BJ (cell line): ENCODE measurements around the gene NOTCH4. TPM values are rescaled to one million over a fixed set of nuclear protein-coding genes. Genes with fewer than 3 reads are reported as not detected.
"Not testable (repeated sequence)": the region's sequence is repeated elsewhere in the genome, so short reads cannot be mapped to it uniquely, and the experiment has no call there.

Source experiments
- CTCF ChIA-PET: fragments of 350-600 bp; formaldehyde crosslinking; extraction: SDS; loops from one replicate; lab custom pipeline; 2021; ENCODE audit warnings: antibody characterized with exemption, inconsistent platforms; lab: Yijun Ruan, JAX
- POLR2A ChIA-PET: fragments of 300-600 bp; sonication (Branson Sonifier 250); formaldehyde crosslinking; extraction: SDS; loops from one replicate; lab custom pipeline; 2021; ENCODE audit warnings: antibody characterized with exemption; lab: Charles Lee
- DNase-seq: peaks from one replicate; pipeline ENCODE4 v3.0.0-alpha.2; 2011; ENCODE audit warnings: low read depth
- H3K27me3 ChIP-seq: 2 replicates; pipeline ENCODE4 v1.6.0; 2011; ENCODE audit warnings: low read length; ENCODE audit not compliant: control insufficient read depth, insufficient read depth
- H3K36me3 ChIP-seq: 2 replicates; pipeline ENCODE4 v1.5.1; 2011; ENCODE audit warnings: low read length; ENCODE audit not compliant: control insufficient read depth, insufficient read depth
- H3K4me3 ChIP-seq: 2 replicates; pipeline ENCODE4 v1.5.1; 2011; ENCODE audit warnings: low read depth, mild to moderate bottlenecking, control low read depth, low read length
- CTCF ChIP-seq: IDR thresholded peaks from 2 replicates; pipeline ENCODE4 v1.5.1; 2011; ENCODE audit warnings: low read depth, mild to moderate bottlenecking, control low read depth, inconsistent platforms, low read length, moderate library complexity; ENCODE audit not compliant: insufficient read depth
- polyA plus RNA-seq: library from polyadenylated mRNA; depleted of rRNA; stranded (reverse); fragments of >200 nt; gene quantifications from 2 replicates; pipeline ENCODE4 v1.2.3, GENCODE V29; 2011

NOTCH4 gene
- polyA plus RNA-seq, 1 experiment: 0.42 TPM

- H3K36me3 ChIP-seq: peaks cover 5% of the 10 kb centered on the region
- DNase-seq: no peak
- ChIA-PET CTCF (interaction anchor here (0.6 to 1.8 kb wide), 2 partner anchors 41 to 70 kb away, joined by 3 to 8 read pairs; no protein-coding TSS in a partner anchor), POLR2A (interaction anchor here (1.1 kb wide), 1 partner anchor 11 kb away, joined by 7 read pairs; no protein-coding TSS in a partner anchor)
- TF ChIP-seq CTCF: no peak
- no peaks in the 10 kb centered on the region for H3K27me3 ChIP-seq
- peak overlapping the region; percentile 74 for H3K4me3 ChIP-seq
Measured at GRCh38 chr6:32188381-32189068, 35.3 kb downstream of the NOTCH4 start.

- H3K36me3 ChIP-seq, DNase-seq, CTCF ChIA-PET, H3K27me3 ChIP-seq: not testable (repeated sequence)
- peak overlapping the region; percentile 74 for H3K4me3 ChIP-seq
- POLR2A ChIA-PET: interaction anchor here (1.1 kb wide), 1 partner anchor 10 kb away, joined by 7 read pairs; no protein-coding TSS in a partner anchor
Measured at GRCh38 chr6:32187725-32188380, 36.0 kb downstream of the NOTCH4 start.

- no peak for DNase-seq
- POLR2A ChIA-PET: no interaction called here
Measured at GRCh38 chr6:32187009-32187709, 36.7 kb downstream of the NOTCH4 start.

GRCh38 chr6:32186151-32186840 is 37.6 kb downstream of the NOTCH4 start:
- CTCF ChIA-PET, POLR2A ChIA-PET, H3K4me3 ChIP-seq, H3K27me3 ChIP-seq, DNase-seq: not testable (repeated sequence)
- peaks cover 11% of the 10 kb centered on the region for H3K36me3 ChIP-seq

More at GRCh38 chr6:32187009-32187709, 36.7 kb downstream of the NOTCH4 start:
- peaks cover 10% of the 10 kb centered on the region for H3K36me3 ChIP-seq
- no peak overlapping the region for H3K4me3 ChIP-seq
- H3K27me3 ChIP-seq: no peaks in the 10 kb centered on the region
- TF ChIP-seq CTCF: no peak
- CTCF ChIA-PET: no interaction called here

- CTCF ChIA-PET, H3K4me3 ChIP-seq, POLR2A ChIA-PET, H3K27me3 ChIP-seq: not testable (repeated sequence)
- DNase-seq: peak; percentile 62
- H3K36me3 ChIP-seq: peaks cover 16% of the 10 kb centered on the region
Measured at GRCh38 chr6:32185681-32186131, 38.2 kb downstream of the NOTCH4 start.

- no peak within 1 kb of the TSS for H3K4me3 ChIP-seq
- TF ChIP-seq CTCF: no peak
- POLR2A ChIA-PET: no interaction called here
- DNase-seq: no peak
- no peaks in the 10 kb centered on the region for H3K27me3 ChIP-seq
- CTCF ChIA-PET: no interaction called here
- H3K36me3 ChIP-seq: peaks cover 18% of the 10 kb centered on the region
Measured at GRCh38 chr6:32184084-32184640, 39.7 kb downstream of the NOTCH4 start, which contains the start of gene AGER. Gene AGER, minus strand, starts transcription at chr6:32184253. Its CDS starts 31 bp downstream, at chr6:32184222.
